Measurements from ENCODE around the gene CLDN15. TPM values are rescaled to one million over a fixed set of nuclear protein-coding genes. Genes with fewer than 3 reads are reported as not detected.

CLDN15 gene
- total and polyA plus RNA-seq, 3 donors from 2014 or later: 12.1 to 20.2 (median 13.6) TPM

GRCh38 chr7:101225650-101226049 is 12.0 kb downstream of the CLDN15 start:
- H3K36me3 ChIP-seq (ENCODE audit: low read depth, missing control alignments): no peaks in the 10 kb centered on the region
- no peaks in the 10 kb centered on the region for H3K27me3 ChIP-seq
- intact Hi-C loops (cut with DNase I; ENCODE audit: low total_unique reads): no loop called here
- no peak overlapping the region for H3K4me3 ChIP-seq
- H3K4me1 ChIP-seq: no peaks in the 10 kb centered on the region
- DNase-seq: no peak
- H3K9me3 ChIP-seq: no peaks in the 10 kb centered on the region
- TF ChIP-seq POLR2A (IDR thresholded peaks at IDR 0.05): no peak
- TF ChIP-seq CTCF (IDR thresholded peaks at IDR 0.05): no peak
- H3K27ac ChIP-seq: no peak overlapping the region
- 96% methylated on average over 6 of the region's 6 CpGs for WGBS, 2 donors

DNA sequence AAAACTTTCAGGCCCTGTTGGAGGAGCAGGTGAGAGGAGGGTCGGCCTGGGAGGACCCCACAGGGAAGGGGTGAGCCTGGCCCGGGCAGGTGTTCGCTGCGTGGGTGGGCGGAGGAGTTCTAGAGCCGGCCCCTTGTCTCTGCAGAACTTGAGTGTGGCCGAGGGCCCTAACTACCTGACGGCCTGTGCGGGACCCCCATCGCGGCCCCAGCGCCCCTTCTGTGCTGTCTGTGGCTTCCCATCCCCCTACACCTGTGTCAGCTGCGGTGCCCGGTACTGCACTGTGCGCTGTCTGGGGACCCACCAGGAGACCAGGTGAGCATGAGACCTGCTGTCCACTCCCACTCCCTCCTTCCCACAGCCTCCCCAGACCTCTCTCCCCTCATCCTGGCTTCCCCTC is 14.1 kb downstream of the CLDN15 start:
- Histone ChIP-seq H3K36me3 (ENCODE audit: low read depth, missing control alignments) (no peaks in the 10 kb centered on the region), H3K4me3 (no peak overlapping the region), H3K27ac (no peak overlapping the region), H3K27me3 (no peaks in the 10 kb centered on the region), H3K9me3 (no peaks in the 10 kb centered on the region), H3K4me1 (peaks cover 8% of the 10 kb centered on the region)
- intact Hi-C loops (cut with DNase I; ENCODE audit: low total_unique reads): no loop called here
- DNase-seq: no peak
- WGBS, 2 donors: 95 to 96% methylated on average over 13 to 15 of the region's 15 CpGs
- no peak for TF ChIP-seq POLR2A (IDR thresholded peaks at IDR 0.05)
- no peak for TF ChIP-seq CTCF (IDR thresholded peaks at IDR 0.05)

GRCh38 chr7:101222275-101222830 is 15.2 kb downstream of the CLDN15 start:
- WGBS, 2 donors: 87 to 97% methylated on average over 13 to 27 of the region's 27 CpGs
- no peaks in the 10 kb centered on the region for H3K9me3 ChIP-seq
- TF ChIP-seq CTCF (IDR thresholded peaks at IDR 0.05) (no peak), POLR2A (IDR thresholded peaks at IDR 0.05) (no peak)
- H3K4me3 ChIP-seq: no peak overlapping the region
- H3K27me3 ChIP-seq: no peaks in the 10 kb centered on the region
- intact Hi-C loops (cut with DNase I; ENCODE audit: low total_unique reads): no loop called here
- H3K36me3 ChIP-seq (ENCODE audit: low read depth, missing control alignments): no peaks in the 10 kb centered on the region
- peaks cover 10% of the 10 kb centered on the region for H3K4me1 ChIP-seq
- DNase-seq: no peak
- no peak overlapping the region for H3K27ac ChIP-seq

DNA sequence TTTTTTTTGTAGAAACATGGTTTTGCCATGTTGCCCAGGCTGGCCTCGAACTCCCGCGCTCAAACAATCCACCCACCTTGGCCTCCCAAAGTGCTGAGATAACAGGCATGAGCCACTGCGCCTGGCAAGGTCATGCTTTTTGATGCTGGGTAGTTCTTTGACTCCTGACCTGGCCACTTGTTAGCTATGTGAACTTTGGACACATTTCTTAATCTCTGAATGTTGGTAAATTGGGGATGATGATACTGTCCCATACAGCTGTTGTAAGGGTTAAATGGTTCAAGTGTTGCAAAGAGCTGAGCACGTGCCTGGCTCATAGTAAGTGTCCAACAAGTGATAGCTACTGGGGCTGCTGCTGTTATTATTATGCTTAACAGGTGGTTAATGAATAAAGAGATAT is 17.3 kb downstream of the CLDN15 start:
- Histone ChIP-seq H3K4me1 (peaks cover 19% of the 10 kb centered on the region), H3K9me3 (no peaks in the 10 kb centered on the region), H3K27ac (no peak overlapping the region), H3K36me3 (ENCODE audit: low read depth, missing control alignments) (no peaks in the 10 kb centered on the region), H3K27me3 (no peaks in the 10 kb centered on the region), H3K4me3 (no peak overlapping the region)
- intact Hi-C loops (cut with DNase I; ENCODE audit: low total_unique reads): no loop called here
- no peak for DNase-seq
- 77 to 82% methylated on average over 5 of the region's 5 CpGs for WGBS, 2 donors
- TF ChIP-seq POLR2A (IDR thresholded peaks at IDR 0.05): no peak
- no peak for TF ChIP-seq CTCF (IDR thresholded peaks at IDR 0.05)

Measured in testis (tissue), 3 donors.